Activated T-helper 1 cell treated with Interleukin-2 at 50 U/mL for 16 hours (primary cell): ENCODE data around the gene STRN3.
"Not testable (repeated sequence)": the region's sequence is repeated elsewhere in the genome, so short reads cannot be mapped to it uniquely, and the experiment has no call there.

Experiments
- DNase-seq: peaks from one replicate; pipeline ENCODE4 v3.0.0-alpha.2; 2020; ENCODE audit warnings: low read depth

The STRN3 gene

DNA sequence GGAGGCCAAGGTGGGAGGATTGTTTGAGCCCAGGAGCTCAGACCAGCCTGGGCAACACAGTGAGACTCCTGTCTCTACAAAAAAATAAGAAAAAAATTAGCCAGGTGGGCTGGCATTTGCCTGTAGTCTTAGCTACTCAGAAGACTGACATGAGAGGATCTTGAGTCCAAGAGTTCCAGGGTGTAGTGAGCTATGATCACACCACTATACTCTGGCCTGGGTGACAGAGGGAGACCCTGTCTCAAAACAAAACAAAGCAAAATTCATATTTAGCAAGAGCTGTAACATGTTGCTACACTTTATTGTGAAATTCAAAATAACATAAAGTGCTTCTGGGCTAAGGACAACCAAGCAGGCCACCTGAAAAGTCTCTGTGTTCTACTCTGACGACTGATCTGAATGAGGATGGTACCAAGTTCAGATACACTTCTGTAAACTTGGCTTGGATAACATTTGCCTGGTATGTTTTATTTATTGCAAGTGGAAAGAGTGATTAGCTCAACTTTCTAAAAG is 11.6 kb upstream of the STRN3 start:
- no peak for DNase-seq

DNA sequence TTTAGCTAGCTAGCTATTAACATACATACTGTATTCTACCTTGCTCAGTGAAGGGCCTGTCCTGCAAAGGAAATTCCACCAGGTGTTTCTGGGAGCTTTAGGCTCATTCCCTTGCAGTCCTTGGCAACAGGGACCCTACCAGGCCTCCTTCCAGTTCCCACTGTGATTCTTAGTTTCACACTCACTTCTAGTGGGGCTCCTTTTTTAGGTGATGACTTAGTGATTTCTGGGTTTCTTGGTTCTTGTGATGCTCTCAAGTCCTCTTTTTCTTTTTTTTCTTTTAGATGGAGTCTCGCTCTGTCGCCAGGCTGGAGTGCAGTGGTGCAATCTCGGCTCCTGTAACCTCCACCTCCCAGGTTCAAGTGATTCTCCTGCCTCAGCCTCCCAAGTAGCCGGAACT is 10.4 kb upstream of the STRN3 start:
- DNase-seq: no peak

DNA sequence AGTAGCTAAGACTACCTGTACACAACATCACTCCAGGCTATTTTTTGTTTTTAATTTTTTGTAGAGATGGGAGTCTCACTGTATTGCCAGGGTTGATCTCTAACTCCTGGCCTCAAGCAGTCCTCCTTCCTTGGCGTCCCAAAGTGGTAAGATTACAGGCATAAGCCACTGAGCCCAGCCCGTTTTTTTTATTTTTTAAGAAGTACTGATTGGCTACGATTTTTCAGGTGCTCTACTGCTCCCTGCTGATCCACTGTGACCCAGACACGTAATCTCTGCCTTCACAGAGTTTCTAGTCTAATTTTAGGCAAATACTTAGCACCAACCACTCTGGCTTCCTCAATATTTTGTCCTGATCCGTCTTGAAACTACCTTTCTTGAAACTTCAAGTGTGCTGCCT is 4.3 kb upstream of the STRN3 start:
- DNase-seq: no peak

DNA sequence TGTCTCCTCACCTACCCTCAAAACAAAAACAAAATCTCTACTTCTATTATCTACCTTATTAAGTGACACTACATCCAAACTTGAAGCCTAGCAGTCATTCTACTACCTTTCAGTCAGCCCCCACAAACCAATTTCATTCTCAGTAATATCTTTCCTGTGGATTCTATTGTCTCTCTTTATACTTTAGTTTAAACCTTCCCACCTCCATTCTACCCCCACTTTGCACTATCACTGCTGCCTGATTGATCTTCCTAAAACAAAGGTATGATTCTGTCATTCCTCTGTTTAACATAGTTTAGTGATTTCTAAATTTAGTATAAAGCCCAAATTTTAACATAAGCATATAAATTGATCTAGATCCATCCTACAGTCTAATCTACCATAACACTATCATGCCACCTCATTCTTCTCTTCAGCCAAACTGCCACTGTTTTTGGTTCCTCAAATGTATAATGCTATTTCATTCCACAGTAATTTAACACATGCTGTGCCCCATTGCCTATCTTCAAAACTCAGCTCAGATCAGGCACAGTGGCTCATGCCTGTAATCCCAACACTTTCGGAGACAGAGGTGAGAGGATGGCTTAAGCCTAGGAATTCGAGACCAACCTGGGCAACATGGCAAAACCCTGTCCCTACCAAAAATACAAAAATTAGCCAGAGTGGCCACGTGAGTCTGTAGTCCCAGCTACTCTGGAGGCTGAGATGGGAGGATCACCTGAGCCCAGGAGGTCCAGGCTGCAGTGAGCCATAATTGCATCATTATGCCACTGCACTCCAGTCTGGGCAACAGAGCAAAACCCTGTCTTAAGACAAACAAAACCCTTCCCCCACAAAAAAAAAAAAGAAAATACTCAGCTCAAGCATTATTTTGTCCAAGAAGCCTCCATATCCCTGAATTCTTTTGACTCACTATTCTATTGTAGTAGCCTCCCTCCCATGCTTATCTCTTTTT is 3.1 kb upstream of the STRN3 start:
- DNase-seq: no peak

DNA sequence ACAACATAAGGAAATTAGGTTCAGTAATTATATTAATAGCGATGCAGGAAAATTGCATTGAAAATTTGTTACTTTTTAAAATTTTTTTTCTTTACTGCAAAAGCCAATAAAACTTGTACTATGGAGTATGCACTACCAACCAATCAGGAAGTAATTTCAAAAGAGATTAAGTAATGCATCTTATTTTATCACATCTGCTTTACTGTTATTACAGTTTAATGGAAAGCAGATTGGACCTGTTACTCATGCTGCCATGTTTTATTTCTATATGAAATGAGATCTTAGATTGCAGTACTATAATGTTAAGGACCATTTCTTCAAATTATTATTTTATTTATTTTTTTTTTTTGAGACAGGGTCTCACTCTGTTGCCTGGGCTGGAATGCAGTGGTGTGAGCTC is 1.7 kb upstream of the STRN3 start:
- DNase-seq: no peak

DNA sequence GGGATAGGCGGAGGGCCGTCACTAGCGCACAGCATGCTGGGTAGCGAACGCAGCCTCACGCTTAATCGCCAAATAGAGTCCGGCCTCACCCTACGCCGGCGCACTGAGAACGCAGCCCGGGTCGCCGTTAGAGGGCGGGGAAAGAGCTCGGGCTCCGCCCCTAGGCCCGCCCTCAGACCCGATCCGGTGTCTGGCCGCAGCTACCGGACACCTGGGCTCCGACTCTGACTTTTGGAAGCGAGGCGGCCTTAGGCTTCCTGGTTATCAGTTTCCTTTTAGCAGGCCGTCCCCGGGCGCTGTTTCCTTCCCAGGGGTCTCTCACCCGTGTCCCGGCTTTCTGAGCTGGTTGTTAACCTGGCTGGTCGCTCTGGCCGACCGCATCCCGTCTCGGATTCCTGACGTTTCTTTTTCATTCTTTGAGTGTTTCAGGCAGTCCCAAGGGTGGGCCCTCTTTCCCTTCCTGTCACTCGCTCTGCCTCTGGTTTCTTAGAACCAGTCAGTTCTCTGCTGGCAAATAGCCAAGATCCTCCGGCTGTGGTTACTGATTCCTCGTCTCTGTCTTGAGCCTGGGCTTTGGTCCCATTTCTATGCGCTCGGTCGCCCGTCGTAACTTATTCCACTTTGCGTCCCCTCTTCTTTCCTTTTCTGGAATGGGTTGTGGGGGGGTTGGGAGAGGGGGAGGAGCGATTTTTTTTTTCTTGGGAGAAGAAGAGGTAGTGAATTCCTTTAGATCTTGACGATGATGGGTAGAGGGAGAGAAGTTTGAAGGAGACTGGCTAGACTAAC is 464 bp upstream of the STRN3 start:
- peak; percentile 86 for DNase-seq

DNA sequence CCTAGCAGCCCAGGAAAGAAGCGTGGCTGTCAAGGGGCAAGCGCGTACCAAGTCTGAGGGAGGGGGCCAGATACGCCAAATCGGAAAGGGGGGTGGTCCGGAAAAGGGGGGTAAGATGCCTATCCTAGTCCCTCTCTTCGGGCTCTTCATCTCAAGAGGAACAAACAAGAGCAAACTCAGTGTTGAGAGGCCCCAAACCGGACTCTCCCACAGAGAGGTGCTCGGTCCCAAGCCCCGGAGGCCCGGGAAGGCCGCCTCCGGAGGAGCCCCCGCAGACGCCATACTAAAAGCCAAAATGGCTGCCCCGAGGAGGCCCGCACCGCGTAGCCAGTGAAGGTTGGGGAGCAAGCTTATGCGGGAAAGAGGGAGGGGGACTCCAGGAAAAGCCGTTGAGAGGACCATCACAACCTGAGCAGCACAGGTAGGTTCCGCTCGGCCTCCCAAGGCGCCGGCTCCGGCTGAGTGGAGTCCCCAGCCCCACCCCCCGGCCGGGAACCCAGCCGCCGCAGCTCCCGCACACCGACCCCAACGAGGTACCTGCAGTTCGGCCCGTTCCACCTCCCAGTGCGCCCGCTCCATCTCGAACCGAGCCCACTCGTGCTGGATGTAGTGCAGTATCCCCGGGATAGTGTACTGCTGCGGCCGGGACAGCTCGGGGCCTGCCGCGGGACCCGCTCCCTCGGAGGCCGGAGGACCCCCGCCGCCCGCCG is 657 bp downstream of the STRN3 start, which contains the start of gene AP4S1:
Gene AP4S1, plus strand, starts transcription at position 283 of the 710 bp plus-strand sequence. CDS start 40,548 bp downstream, outside the sequence.
- peak; percentile 15 for DNase-seq

DNA sequence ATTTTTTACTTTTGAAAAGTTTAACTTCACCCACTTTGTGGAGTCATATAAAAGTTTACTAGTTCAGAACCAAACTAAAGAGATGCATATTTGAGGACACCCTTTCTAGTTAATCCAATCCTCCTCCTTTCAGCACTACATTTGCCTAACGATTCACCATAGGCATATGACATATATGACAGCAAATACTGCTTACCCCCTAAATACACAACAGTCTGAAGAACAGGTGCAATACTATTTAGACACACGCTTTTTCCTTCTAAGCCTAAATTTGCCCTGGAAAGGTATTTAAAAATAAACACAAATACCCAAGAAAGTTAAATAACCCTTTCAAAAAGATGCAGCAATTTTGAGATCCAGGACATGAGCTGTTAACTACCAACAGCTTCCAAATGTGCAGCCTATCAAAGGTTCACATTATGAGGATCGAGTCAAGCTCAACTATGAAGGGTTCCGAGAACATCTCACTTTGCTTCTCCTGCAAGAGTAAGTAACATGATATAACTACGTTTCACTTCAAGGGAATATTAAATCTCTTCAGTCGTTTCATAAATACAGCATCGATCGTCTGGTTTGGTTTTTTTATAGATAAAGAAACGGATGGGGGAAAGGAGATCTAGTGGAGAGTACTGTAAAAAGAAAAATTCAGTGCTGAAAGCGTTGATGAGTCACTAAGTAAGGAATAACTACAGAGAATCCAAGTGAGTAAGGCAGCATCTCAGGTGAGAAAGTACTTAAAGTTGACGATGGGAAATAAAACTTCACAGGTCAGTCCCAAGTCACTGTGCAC is 1.4 kb downstream of the STRN3 start:
- no peak for DNase-seq

DNA sequence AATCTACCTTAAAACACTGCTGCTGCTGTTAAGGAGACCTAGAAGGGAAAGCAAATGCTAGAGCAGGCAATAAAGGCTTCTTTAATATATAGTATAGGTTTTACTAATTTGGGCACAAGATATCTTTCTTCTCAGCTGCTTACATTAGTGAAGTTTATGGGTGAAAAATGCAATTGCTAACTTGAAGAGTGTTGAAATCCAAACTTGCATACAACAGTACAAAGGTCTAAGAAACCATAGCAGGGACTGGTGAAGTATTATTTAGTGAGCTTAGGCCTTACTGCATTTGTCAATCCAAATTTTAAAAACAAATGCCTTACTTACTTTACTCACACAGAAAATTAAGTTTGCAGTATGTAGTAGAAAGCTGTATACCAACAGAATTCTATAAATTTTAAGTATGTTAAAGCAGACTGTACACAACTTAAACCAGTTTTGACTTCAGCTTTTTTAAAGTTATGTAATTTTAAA is 2.1 kb downstream of the STRN3 start:
- no peak for DNase-seq

DNA sequence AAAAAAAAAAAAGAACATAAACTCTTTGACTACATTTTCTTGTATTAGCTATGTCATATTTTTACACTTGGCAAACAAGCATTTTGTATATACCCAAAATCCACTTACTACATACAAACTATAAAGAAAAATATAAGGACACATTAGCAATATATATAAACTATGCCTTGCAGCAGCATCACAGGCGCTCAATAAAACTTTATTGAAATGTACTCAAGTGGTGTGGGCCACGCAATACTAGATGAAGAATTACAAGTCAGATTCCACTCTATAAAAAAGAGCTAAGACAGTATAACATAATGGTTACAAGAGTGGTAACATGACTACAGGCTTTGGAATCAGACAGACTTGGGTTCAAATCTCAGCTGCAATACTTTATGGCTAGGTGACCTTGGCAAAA is 3.8 kb downstream of the STRN3 start:
- no peak for DNase-seq

DNA sequence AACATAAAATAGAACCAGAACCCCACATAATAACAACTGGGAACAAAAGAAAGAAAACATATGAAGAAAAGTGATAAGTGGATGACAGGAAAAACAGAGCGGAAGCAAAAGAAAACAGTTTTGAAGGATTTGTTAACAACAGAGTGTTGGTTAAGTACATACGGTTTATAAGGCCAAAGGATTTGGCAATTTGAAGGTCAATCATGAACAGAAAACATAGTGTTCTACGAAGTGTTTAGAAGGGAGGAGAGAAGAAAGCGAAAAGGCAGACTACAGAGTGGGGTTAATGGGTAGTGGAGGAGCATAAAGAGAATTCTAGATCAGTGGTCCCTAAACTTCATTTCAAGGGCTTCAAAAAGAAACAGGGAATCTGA is 4.6 kb downstream of the STRN3 start:
- no peak for DNase-seq

DNA sequence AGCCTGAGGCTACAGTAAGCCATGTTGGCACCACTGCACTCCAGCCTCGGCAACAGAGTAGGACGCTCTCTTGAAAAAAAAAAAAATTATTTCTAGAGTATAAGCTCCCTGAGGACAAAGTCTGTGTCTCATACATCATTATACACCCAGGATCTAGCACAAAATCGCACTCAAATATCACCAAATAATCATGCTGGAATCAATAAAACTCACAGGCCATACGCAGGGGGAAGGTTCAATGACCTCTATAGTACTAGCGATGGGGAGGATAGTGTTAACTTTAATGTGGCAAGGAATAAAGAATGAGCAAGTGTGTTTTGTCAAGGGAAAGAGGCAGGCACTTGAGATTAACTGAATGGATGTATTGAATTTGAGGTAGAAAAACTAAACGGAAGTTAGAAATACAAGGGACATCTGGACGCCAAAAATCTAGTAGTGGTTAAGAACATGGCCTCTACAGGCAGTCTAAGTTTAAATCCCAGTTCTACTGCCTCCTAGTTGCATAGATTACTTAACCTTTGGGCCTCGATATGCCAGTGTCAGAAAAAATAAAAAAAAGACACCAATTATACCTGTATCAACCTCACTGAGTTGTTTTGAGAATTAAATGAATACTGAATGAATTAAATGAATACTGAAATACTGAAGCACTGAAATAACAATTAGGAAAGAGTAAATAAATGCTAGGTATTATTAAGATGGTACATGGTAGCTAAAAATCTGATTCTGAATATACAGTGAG is 5.2 kb downstream of the STRN3 start:
- no peak for DNase-seq

DNA sequence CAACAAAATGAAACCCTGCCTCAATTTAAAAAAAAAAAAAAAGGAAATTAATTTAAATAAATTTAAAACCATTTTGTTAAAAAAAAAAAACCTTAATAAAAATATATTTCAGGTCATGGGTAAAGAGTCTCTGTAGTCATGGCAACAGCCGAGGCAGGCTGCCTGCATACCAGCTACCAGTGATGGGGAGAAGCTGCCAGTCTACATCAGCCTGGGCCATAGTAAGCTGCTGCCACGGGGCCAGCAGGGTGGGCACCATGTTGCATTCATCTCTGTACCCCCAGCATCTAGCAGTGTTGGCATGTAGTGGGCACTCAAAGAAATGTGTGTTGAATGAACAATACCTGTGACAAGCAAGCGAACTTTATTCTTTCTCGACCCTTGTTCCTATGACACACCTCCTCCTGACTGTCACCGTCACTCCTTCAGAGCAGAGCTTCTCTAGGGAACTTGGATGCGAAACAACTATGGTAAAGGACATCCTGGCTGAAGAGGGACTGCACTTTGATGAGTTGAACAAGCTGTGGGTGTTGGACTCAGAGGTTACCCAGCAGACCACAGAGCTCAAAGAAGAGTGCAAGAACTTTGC is 8.0 kb downstream of the STRN3 start:
- no peak for DNase-seq

DNA sequence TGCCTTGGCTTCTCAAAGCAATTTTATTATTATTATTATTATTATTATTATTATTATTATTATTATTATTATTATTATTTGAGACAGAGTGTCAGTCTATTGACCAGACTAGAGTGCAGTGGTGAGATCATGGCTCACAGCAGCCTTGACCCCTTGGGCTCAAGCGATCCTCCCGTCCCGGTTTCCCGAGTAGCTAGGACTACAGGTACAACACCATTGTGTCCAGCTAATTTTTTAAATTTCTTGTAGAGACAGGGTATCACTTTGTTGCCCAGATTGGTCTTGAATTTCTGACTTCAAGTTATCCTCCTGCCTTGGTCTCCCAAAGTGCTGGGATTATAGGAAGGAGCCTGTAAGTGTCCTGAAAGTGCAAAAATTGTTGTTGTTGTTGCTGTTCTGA is 12.3 kb downstream of the STRN3 start:
- DNase-seq: no peak

DNA sequence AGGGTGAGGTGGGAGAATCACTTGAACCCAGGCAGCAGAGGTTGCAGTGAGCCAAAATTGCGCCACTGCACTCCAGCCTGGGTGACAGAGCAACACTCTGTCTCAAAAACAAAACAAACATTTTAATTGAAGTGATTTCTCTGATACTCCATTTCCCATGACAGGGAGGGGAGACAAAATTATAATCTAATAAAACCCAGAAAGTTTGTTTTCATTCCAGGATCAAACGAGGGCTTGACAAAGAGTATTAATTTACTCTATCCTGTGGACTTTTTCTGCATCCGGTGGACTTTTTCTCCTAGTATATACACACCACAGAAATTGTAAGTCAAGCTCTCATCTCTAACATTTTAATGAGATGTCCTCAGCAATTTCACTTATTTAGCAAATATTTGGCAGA is 15.2 kb downstream of the STRN3 start:
- DNase-seq: no peak

DNA sequence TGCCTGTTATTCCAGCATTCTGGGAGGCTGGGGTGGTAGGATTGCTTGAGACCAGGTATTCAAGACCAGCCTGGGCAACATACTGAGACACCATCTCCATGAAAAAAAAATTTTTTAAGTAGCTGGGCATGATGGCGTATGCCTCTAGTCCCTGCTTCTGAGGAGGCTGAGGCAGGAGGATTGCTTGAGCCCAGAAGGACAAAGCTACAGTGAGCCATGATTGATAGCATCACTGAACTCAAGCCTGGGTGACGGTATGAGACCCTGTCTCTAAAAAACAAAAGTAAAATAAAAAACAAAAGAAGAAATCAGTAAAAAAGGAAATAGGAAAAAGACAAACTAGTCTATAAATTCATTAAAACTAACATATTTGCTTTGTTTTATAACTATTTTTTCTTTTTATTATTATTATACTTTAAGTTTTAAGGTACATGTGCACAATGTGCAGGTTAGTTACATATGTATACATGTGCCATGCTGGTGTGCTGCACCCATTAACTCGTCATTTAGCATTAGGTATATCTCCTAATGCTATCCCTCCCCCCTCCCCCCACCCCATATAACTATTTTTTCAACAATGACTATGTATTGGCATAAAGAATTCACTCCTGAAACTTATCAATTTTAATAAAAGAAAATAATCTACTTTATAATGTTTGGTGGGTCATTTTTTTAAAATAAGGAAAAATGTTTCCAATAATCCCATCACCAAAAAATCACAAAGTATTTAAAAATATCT is 16.2 kb downstream of the STRN3 start:
- DNase-seq: no peak

DNA sequence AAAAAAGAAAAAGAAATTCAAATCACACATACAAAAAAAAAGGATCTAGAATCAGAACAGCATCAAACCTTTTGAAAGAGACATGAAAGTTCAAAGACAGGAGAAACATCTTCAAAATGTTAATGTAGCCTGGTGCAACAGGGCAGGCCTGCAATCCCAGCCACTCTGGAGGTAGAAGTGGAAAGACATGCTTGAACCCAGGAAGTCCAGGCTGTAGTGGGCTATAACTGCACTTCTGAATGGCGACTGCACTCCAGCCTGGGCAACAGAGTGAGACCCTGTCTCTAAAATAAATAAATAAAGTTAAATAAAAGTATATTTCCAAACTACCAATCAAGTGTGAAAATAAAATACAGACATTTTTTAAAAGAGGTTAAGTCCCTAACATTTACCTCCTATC is 19.5 kb downstream of the STRN3 start:
- no peak for DNase-seq

DNA sequence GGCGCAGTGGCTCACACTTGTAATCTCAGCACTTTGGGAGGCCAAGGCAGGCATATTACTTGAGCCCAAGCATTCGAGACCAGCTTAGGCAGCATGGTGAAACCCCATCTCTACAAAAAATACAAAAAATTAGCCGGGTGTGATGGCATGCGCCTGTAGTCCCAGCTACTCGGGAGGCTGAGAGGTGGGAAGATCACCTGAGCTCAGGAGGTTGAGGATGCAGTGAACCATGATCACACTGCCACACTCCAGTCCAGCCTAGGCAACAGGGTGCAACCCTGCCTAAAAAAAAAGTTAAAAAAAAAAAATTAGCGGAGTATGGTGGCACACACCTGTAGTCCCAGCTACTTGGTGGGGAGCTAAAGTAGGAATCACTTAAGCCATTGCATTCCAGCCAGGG is 22.2 kb downstream of the STRN3 start:
- DNase-seq: not testable (repeated sequence)

DNA sequence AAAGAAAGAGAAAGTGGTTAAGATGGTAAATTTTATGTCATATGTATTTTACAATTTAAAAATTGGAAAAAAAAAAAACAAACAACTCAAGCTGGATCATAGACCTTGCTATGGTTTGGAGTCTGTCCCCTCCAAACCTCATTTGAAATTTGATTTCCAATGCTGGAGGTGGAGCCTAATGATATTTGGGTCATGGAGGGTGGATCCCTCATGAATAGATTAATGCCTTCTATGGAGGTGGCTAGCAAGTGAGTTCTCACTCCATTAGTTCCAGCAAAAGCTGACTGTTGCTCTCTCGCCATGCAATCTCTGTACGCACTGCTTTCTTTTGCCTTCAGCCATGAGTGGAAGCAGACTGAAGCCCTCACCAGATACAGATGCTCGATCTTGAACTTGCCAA is 22.9 kb downstream of the STRN3 start:
- DNase-seq: no peak

DNA sequence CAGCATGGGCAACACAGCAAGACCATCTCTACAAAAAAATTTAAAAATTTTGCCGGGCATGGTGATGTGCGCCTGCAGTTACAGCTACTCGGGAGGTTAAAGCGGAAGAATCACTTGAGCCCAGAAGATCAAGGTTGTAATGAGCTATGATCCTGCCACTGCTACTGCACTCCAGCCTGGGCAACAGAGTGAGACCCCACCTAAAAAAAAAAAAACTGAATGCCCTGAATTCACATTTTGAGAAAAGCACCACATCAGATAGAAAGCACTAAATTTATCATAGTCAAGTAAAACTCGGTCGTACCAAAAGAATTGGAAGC is 24.9 kb downstream of the STRN3 start:
- no peak for DNase-seq
